Measurements from ENCODE around the gene LRP6.

The LRP6 gene

GRCh38 chr12:12069821-12070548 lies 196.9 kb downstream of the LRP6 start:
- DNase-seq, result no peak

- no peak for DNase-seq
These were observed 198.1 kb downstream of the LRP6 start for GRCh38 chr12:12068751-12069150.

Data from DMS 273 treated with DMSO at 0.1 percent for 48 hours (cell line).